ENCODE data around the gene PDGFA.

- TF ChIP-seq PRRX2 (CRISPR knock-in tag; IDR thresholded peaks at IDR 0.05) (no peak), CTCF (IDR thresholded peaks at IDR 0.05) (no peak), NFYB (CRISPR knock-in tag; conservative IDR thresholded peaks at IDR 0.05; ENCODE audit: low read depth) (no peak)
These were observed 789 bp downstream of the PDGFA start for GRCh38 chr7:518630-519483.
